Neural cell (in vitro differentiated cells): ENCODE measurements around the gene ADARB1.

Source experiments
- EZH2 ChIP-seq: fragments of 200-600, 300-800 bp; shearing (Covaris generic), sonication (generic); IDR thresholded peaks from 2 replicates; pipeline ENCODE4 v1.6.1; 2014; ENCODE audit warnings: antibody characterized with exemption, low read length, borderline replicate concordance, mild to moderate bottlenecking; ENCODE audit not compliant: insufficient read depth, poor library complexity, severe bottlenecking
- POLR2AphosphoS5 ChIP-seq: IDR thresholded peaks from 2 replicates; pipeline ENCODE4 v1.6.1; 2012
- SMC3 ChIP-seq: fragments of 450-650 bp; conservative IDR thresholded peaks from 2 replicates; pipeline ENCODE4 v1.6.1; 2014; ENCODE audit warnings: antibody characterized with exemption, mild to moderate bottlenecking, moderate library complexity; ENCODE audit not compliant: poor library complexity
- TAF1 ChIP-seq: IDR thresholded peaks from 2 replicates; pipeline ENCODE4 v1.6.1; 2012; ENCODE audit warnings: low read depth
- TF ChIP-seq, protein P1 (sequence below): fragments of 450-650 bp; IDR thresholded peaks from 2 replicates; pipeline ENCODE4 v1.5.1; 2014; ENCODE audit warnings: antibody characterized with exemption, mild to moderate bottlenecking, moderate library complexity; ENCODE audit not compliant: poor library complexity, severe bottlenecking
- TF ChIP-seq, protein P2 (sequence below): IDR thresholded peaks from 2 replicates; pipeline ENCODE4 v1.6.1; 2012; ENCODE audit warnings: borderline replicate concordance

DNA sequence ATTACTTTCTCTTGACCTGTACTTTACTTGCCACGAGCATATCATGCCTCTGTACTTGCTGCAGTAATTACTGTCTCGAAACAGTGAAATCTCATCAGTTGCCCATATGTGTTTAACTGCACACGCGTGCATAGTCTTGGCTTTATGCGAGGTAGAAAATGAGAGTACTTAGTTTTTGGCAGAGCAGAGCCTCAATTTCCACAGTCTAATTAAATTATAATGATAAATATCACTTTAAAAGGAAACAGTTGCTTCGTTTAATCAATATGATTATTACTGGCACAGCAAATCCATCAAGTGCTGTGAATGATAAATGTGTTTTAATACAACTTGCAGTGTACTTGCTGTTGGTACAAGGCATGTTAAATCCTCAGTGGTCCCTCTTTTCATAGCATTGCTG is 47.6 kb downstream of the ADARB1 start:
- TF ChIP-seq EZH2 = no peak
- TF ChIP-seq, protein P1, sequence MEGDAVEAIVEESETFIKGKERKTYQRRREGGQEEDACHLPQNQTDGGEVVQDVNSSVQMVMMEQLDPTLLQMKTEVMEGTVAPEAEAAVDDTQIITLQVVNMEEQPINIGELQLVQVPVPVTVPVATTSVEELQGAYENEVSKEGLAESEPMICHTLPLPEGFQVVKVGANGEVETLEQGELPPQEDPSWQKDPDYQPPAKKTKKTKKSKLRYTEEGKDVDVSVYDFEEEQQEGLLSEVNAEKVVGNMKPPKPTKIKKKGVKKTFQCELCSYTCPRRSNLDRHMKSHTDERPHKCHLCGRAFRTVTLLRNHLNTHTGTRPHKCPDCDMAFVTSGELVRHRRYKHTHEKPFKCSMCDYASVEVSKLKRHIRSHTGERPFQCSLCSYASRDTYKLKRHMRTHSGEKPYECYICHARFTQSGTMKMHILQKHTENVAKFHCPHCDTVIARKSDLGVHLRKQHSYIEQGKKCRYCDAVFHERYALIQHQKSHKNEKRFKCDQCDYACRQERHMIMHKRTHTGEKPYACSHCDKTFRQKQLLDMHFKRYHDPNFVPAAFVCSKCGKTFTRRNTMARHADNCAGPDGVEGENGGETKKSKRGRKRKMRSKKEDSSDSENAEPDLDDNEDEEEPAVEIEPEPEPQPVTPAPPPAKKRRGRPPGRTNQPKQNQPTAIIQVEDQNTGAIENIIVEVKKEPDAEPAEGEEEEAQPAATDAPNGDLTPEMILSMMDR = no peak
- TF ChIP-seq TAF1 = no peak
- no peak for TF ChIP-seq POLR2AphosphoS5
- TF ChIP-seq, protein P2, sequence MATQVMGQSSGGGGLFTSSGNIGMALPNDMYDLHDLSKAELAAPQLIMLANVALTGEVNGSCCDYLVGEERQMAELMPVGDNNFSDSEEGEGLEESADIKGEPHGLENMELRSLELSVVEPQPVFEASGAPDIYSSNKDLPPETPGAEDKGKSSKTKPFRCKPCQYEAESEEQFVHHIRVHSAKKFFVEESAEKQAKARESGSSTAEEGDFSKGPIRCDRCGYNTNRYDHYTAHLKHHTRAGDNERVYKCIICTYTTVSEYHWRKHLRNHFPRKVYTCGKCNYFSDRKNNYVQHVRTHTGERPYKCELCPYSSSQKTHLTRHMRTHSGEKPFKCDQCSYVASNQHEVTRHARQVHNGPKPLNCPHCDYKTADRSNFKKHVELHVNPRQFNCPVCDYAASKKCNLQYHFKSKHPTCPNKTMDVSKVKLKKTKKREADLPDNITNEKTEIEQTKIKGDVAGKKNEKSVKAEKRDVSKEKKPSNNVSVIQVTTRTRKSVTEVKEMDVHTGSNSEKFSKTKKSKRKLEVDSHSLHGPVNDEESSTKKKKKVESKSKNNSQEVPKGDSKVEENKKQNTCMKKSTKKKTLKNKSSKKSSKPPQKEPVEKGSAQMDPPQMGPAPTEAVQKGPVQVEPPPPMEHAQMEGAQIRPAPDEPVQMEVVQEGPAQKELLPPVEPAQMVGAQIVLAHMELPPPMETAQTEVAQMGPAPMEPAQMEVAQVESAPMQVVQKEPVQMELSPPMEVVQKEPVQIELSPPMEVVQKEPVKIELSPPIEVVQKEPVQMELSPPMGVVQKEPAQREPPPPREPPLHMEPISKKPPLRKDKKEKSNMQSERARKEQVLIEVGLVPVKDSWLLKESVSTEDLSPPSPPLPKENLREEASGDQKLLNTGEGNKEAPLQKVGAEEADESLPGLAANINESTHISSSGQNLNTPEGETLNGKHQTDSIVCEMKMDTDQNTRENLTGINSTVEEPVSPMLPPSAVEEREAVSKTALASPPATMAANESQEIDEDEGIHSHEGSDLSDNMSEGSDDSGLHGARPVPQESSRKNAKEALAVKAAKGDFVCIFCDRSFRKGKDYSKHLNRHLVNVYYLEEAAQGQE = no peak
- no peak for TF ChIP-seq SMC3
